GM19455 (cell line): ENCODE results near the gene FRMD5.
"Not testable (repeated sequence)": the region's sequence is repeated elsewhere in the genome, so short reads cannot be mapped to it uniquely, and the experiment has no call there.

Experiments used
- ATAC-seq: cut with Tn5 transposase; IDR thresholded peaks from one replicate; pipeline ENCODE4 v1.9.1; 2021; ENCODE audit not compliant: unreplicated experiment

Gene FRMD5

DNA sequence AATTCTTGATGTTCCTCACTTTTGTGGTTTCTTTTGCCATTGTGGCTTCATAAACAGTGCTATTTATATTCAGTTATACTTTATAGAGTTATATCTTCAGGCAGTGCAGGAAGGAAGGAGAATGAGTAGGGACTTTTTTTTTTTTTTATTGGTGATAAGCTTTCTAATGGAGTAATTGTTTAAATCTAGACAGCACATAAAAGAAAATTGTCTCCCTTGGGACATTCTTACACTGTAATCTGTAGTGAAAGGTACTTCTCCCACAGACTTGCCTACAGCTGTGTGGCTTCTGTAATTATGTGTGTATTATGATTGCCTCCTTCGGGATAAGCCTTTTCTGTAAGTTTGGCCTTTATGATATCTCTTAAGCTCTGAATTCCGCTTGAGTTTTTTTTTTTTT lies 326.7 kb downstream of the FRMD5 start:
- ATAC-seq, result no peak

GRCh38 chr15:43867096-43867495 lies 328.0 kb downstream of the FRMD5 start:
- no peak for ATAC-seq

- ATAC-seq, result not testable (repeated sequence)
Measured at GRCh38 chr15:43866636-43867035, 328.4 kb downstream of the FRMD5 start.

GRCh38 chr15:43859546-43859945 lies 335.5 kb downstream of the FRMD5 start:
- ATAC-seq, result no peak

- no peak for ATAC-seq
Measured at GRCh38 chr15:43854801-43855200, 340.3 kb downstream of the FRMD5 start.

DNA sequence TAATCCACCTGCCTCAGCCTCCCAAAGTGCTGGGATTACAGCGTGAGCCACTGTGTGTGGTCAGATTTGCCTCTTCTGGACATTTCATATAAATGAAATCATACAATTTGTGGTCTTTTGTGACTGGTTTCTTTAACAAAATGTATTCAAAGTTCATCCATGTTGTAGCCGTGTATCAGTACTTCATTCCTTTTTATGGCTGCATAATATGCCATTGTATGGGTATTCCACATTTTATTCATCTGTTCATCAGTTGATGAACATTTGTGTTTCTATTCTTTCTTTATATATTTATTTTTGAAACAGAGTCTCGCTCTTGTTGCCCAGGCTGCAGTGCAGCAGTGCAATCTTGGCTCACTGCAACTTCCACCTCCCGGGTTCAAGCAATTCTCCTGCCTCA lies 342.5 kb downstream of the FRMD5 start:
- ATAC-seq, result no peak

GRCh38 chr15:43851251-43851650 lies 343.8 kb downstream of the FRMD5 start:
- ATAC-seq, result no peak

DNA sequence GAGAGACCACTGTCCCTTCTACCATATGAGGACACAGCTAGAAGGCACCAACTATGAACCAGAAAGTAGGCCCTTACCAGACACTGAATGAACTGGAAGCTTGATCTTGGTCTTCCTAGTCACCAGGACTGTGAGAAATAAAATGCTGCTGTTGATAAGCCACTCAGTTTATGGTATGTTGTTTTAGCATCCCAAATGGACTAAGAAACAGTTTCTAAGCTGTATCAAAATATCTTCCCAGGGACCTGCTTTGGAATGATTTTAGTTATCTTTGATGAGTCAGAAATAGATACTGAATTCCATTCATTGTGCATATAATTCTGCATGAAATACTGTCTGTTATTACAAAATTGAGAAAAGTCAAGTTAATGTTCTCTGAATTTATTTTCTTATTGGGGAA lies 349.6 kb downstream of the FRMD5 start:
- no peak for ATAC-seq

DNA sequence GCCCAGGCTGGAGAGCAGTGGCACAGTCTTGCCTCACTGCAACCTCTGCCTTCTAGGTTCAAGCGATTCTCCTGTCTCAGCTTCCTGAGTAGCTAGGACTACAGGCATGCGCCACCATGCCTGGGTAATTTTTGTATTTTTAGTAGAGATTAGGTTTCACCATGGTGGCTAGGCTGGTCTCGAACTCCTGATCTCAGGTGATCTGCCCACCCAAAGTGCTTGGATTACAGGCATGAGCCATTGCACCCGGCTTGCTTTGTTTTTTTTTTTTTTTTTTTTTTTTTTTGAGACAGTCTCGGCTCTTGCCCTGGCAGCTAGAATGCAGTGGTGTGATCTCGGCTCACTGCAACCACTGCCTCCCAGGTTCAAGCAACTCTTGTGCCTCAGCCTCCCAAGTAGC lies 362.6 kb downstream of the FRMD5 start:
- not testable (repeated sequence) for ATAC-seq

DNA sequence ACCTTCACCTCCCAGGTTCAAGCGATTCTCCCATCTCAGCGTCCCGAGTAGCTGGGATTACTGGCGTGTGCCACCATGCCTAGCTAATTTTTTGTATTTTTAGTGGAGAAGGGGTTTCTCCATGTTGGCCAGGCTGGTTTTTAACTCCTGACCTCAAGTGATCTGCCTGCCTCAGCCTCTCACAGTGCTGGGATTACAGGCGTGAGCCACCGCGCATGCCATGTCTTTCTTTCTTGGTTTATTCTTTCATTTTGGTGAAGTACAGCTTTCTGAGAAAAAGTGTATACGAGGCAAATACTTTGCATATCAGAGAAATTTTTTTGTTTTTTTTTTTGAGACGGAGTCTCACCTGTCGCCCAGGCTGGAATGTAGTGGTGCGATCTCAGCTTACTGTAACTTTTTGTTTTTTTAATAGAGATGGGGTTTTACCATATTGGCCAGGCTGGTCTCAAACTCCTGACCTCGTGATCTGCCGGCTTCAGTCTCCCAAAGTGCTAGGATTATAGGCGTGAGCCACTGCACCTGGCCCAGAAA lies 363.5 kb downstream of the FRMD5 start:
- ATAC-seq, result not testable (repeated sequence)

- not testable (repeated sequence) for ATAC-seq
Measured at GRCh38 chr15:43830691-43831275, 364.3 kb downstream of the FRMD5 start.

DNA sequence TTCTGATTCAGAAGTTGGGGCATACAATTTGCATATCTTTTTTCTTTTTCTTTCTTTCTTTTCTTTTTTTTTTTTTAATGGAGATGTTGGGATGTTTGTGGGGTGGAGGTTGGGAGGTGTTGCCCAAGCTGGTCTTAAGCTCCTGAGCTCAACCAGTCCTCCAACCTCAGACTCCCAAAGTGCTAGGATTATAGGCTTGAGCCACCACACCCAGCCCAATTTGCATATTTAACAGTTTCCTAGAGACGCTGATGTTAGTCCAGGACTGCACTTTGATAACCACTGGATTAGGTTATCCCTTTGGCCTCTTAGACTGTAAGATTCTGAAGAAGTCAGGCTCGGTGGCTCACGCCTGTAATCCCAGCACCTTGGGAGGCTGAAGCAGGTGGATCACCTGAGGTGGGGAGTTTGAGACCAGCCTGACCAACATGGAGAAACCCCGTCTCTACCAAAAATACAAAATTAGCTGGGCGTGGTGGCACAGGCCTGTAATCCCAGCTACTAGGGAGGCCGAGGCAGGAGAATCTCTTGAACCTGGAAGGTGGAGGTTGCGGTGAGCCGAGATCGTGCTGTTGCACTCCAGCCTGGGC lies 365.0 kb downstream of the FRMD5 start:
- ATAC-seq, result not testable (repeated sequence)

GRCh38 chr15:43828061-43828657 lies 366.9 kb downstream of the FRMD5 start:
- no peak for ATAC-seq

DNA sequence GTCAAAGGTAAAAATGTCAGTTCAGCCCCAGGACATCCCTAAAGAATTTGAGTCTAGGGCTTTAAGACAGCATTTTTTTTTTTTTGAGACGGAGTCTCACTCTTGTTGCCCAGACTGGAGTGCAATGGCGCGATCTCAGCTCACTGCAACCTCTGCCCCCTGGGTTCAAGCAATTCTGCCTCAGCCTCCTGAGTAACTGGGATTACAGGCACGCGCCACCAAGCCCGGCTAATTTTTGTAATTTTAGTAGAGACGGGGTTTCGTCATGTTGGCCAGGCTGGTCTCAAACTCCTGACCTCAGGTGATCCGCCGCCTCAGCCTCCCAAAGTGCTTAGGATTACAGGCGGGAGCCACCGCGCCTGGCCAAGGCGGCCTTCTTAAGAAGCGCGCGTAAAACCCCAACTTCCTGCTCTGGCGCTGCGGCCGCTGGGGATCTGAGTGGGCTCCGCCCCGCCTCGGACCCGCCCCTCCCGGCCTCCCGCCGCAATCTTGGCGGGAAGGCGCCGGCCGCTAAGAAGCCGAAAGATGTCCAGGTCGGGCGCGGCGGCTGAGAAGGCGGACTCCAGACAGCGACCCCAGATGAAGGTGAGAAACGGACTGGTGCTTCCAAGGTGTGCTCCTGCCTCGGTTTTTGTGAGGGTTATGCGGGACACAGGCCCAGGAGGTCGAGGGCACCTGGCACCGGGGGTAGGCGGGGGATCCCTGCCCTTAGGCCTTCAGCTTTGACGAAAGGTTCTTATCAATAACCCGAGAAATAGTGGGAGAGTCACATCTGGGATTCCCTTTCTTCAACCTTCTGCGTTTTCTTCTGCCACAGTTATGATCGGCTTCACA lies 368.3 kb downstream of the FRMD5 start, which contains the start of gene WDR76:
WDR76 (plus strand) TSS at position 495 of the 834 bp plus-strand sequence; CDS start at position 526, 31 bp downstream.
- ATAC-seq, result peak; percentile 57

DNA sequence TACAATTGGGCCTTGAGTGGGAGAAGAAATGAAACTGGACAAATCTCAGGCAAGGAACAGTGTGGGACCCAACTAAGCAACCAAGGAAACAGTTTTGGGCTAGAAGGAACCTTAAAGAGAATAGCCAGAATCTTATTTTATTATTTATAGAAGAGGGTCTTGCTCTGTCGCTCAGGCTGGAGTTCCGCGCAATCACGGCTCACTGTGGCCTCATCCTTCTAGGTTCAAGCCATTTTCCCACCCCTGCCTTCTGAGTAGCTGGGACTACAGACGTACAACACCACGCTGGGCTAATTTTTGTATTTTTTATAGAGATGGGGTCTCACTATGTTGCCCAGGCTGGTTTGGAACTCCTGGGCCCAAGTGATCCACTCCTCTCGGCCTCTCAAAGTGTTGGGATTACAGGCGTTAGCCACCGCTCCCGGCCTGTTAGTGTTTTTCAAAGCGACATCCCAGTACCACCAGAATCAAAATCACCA lies 369.0 kb downstream of the FRMD5 start:
- no peak for ATAC-seq

GRCh38 chr15:43825305-43825704 lies 369.8 kb downstream of the FRMD5 start:
- not testable (repeated sequence) for ATAC-seq

DNA sequence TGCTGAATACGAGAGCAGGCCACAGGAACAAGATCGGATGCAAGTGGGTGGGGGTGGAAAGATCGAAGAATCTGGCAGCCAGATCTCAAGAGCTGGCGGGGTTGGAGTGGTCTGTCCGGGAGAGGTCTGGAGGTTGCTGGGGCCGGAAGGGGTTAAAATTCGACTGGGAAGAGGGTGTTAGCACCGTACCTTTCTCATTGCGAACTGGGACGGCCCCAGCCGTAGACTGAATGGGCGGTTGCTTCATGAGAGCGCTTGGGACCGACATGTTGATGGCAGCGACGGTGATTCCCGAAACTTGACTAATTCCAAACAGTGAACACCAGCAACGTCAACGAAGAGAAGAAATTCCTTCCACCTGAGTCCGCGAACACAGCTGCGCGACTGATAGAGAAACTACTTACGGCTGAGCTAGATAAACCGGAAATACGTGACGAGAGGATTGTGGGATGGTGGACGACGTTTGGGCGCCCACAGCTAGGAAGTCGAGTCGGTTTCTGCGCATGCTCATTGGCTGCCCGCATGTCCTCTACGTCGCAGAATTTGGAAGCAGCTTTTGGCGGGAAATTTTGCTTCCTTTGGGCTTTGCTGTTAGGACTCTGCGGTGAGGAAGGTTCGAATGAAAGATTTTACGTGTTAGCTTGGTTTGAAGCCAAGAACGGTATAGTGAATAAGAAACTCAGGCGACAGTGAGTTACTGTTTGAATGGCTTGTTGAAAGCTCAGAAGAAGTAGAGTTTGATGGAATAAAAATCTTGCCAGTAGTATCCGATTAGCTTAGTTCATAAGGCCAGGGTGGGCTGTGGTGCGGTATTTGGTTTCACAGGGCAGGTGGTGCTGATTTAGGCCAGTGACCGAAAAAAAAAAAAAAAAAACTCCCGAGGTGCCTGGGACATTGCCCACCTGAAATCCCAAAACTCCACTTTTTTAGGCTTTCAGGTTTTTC lies 370.5 kb downstream of the FRMD5 start, which contains the start of gene MFAP1:
MFAP1 (minus strand) TSS at position 389 of the 945 bp plus-strand sequence; CDS start at position 268, 121 bp downstream.
- peak; percentile 67 for ATAC-seq

- ATAC-seq, result no peak
Measured at GRCh38 chr15:43821505-43821904, 373.6 kb downstream of the FRMD5 start.
